HepG2 (cell line): ENCODE data around the gene GANC. TPM values are rescaled to one million over a fixed set of nuclear protein-coding genes. Genes with fewer than 3 reads are reported as not detected.
A peak's percentile ranks its signal among the peaks of the same experiment; 100 is the strongest.

Experiments used
- ATAC-seq: fragments of 200-7000 bp; cut with Tn5 transposase; 3 replicates; pipeline ENCODE4 v1.9.1; 2020; ENCODE audit warnings: mild to moderate bottlenecking, moderate library complexity
- BruUV-seq: library from RNA; stranded (reverse); fragments of 400-500 nt; replicated peaks from 2 replicates; lab custom pipeline; 2021; lab: Mats Ljungman, UMichigan
- CTCF ChIA-PET: fragments of 300-600 bp; formaldehyde crosslinking; extraction: SDS; loops from one replicate; lab custom pipeline; 2021; ENCODE audit warnings: low total read pairs, inconsistent platforms, low intra/inter-chr PET ratio; lab: Yijun Ruan, JAX
- POLR2A ChIA-PET: fragments of 350-600 bp; sonication (Branson Sonifier 250); formaldehyde crosslinking; loops from one replicate; lab custom pipeline; 2020; ENCODE audit warnings: antibody characterized with exemption, inconsistent platforms; lab: Yijun Ruan, JAX
- DNase-seq: peaks from one replicate; pipeline ENCODE4 v3.0.0-alpha.2; 2015; ENCODE audit warnings: low spot score
- FAIRE-seq: peaks from 3 replicates; lab custom pipeline; 2011; peaks lifted over from hg19 to GRCh38; lab: Jason Lieb, UNC
- H2AFZ ChIP-seq: one replicate; pipeline ENCODE4 v1.6.1; 2011; ENCODE audit warnings: low read length, inconsistent platforms
- H3K27ac ChIP-seq: fragments of 300-600 bp; 3 replicates; pipeline ENCODE4 v1.8.0; 2011; ENCODE audit warnings: mixed run types, mild to moderate bottlenecking, mixed read lengths, low read length, inconsistent platforms; ENCODE audit not compliant: insufficient read depth; ENCODE audit errors: extremely low read length
- H3K27me3 ChIP-seq, 2 experiments: fragments of 200-600 bp in 1 of 2; 2 replicates in 1 of 2; 3 replicates in 1 of 2; pipeline versions ENCODE4 v1.6.0 to v1.8.0; 2011; ENCODE audit warnings: low read length in 2 of 2, mild to moderate bottlenecking in 2 of 2, moderate library complexity in 2 of 2, inconsistent platforms in 1 of 2; ENCODE audit not compliant: insufficient read depth in 2 of 2, control insufficient read depth in 1 of 2
- H3K36me3 ChIP-seq, 2 experiments: fragments of 200-600 bp in 1 of 2; replicated peaks in 1 of 2; 2 replicates in 1 of 2; 3 replicates in 1 of 2; pipeline versions ENCODE4 v1.5.1 to v1.8.0; 2011; ENCODE audit warnings: low read length in 2 of 2, inconsistent platforms in 1 of 2; ENCODE audit not compliant: insufficient read depth in 2 of 2, control insufficient read depth in 1 of 2
- H3K4me1 ChIP-seq: 2 replicates; pipeline ENCODE4 v1.5.1; 2012; ENCODE audit warnings: low read length, inconsistent platforms; ENCODE audit not compliant: insufficient read depth
- H3K4me2 ChIP-seq: 2 replicates; pipeline ENCODE4 v1.6.0; 2011; ENCODE audit warnings: low read depth, low read length, inconsistent platforms
- H3K4me3 ChIP-seq, 3 experiments: fragments of 200-600 bp in 1 of 3; sonication (generic), shearing (Covaris generic) in 1 of 3; replicated peaks in 1 of 3; 2 replicates each; pipeline ENCODE4 v1.5.1; 2011 to 2016; ENCODE audit warnings: low read length in 3 of 3, inconsistent platforms in 2 of 3, low read depth in 2 of 3, mild to moderate bottlenecking in 2 of 3, control low read depth in 1 of 3, mixed read lengths in 1 of 3; ENCODE audit not compliant: insufficient read depth in 1 of 3
- H3K79me2 ChIP-seq: one replicate; pipeline ENCODE4 v1.6.1; 2011; ENCODE audit warnings: low read length, inconsistent platforms; ENCODE audit not compliant: insufficient read depth
- H3K9ac ChIP-seq: 2 replicates; pipeline ENCODE4 v1.6.0; 2011; ENCODE audit warnings: mild to moderate bottlenecking, low read depth, low read length, inconsistent platforms; ENCODE audit not compliant: insufficient read depth
- H3K9me3 ChIP-seq: 2 replicates; pipeline ENCODE4 v1.5.1; 2012; ENCODE audit warnings: mild to moderate bottlenecking, low read length
- H4K20me1 ChIP-seq: 2 replicates; pipeline ENCODE4 v1.6.0; 2011; ENCODE audit warnings: inconsistent platforms, mild to moderate bottlenecking, low read length, moderate library complexity; ENCODE audit not compliant: insufficient read depth
- ADNP ChIP-seq: sonication (generic); formaldehyde crosslinking; IDR thresholded peaks from 2 replicates; pipeline ENCODE4 v1.4.0; 2020; ENCODE audit warnings: missing genetic modification reagents
- FOXM1 ChIP-seq: sonication (generic); formaldehyde crosslinking; IDR thresholded peaks from 2 replicates; pipeline ENCODE4 v1.5.0; 2020; ENCODE audit warnings: missing genetic modification reagents
- GATA4 ChIP-seq: sonication (generic); IDR thresholded peaks from 2 replicates; pipeline ENCODE4 v1.6.1; 2016; ENCODE audit warnings: antibody characterized with exemption, low read depth, borderline replicate concordance
- KLF12 ChIP-seq: sonication (generic); formaldehyde crosslinking; IDR thresholded peaks from 2 replicates; pipeline ENCODE4 v1.4.0; 2020; ENCODE audit warnings: missing genetic modification reagents, borderline replicate concordance
- MAFG ChIP-seq: sonication (generic); formaldehyde crosslinking; IDR thresholded peaks from 2 replicates; pipeline ENCODE4 v1.5.1; 2020; ENCODE audit warnings: mild to moderate bottlenecking, missing genetic modification reagents
- NR2F1 ChIP-seq, 2 experiments: fragments of 450-650 bp in 1 of 2; formaldehyde crosslinking in 1 of 2; IDR thresholded peaks; 2 replicates each; pipeline versions ENCODE4 v1.5.0 to v1.6.1; 2016 to 2020; ENCODE audit warnings: mild to moderate bottlenecking in 1 of 2, missing compliant biosample characterization in 1 of 2, missing genetic modification reagents in 1 of 2, moderate library complexity in 1 of 2
- ZBTB1 ChIP-seq: sonication (generic); formaldehyde crosslinking; IDR thresholded peaks from 2 replicates; pipeline ENCODE4 v1.4.0; 2020; ENCODE audit warnings: missing genetic modification reagents, borderline replicate concordance
- ZFYVE20 ChIP-seq: sonication (generic); formaldehyde crosslinking; IDR thresholded peaks from 2 replicates; pipeline ENCODE4 v1.8.0; 2023; ENCODE audit warnings: low read depth, mild to moderate bottlenecking, moderate library complexity, missing genetic modification reagents, borderline replicate concordance
- ZNF224 ChIP-seq: sonication (generic); formaldehyde crosslinking; IDR thresholded peaks from 2 replicates; pipeline ENCODE4 v1.5.0; 2020; ENCODE audit warnings: mild to moderate bottlenecking, missing genetic modification reagents
- WGBS: methylation state at CpG from one replicate; pipeline ENCODE4 v1.1.6; 2017; ENCODE audit warnings: low lambda C conversion rate; 5-methylcytosine and 5-hydroxymethylcytosine counted together
- in situ Hi-C: cut with HindIII; loops from 2 replicates; pipeline ENCODE4 v1.10.0; 2017; ENCODE audit warnings: low pct_unique_long_range_greater_than_20kb; ENCODE audit not compliant: extremely low pct_ligation_motif_present
- intact Hi-C: fragments of 100-400 bp; cut with micrococcal nuclease; formaldehyde crosslinking; loops from one replicate; pipeline ENCODE4 v1.10.0; 2022; ENCODE audit not compliant: unreplicated experiment
- polyA plus RNA-seq, 8 experiments: library from polyadenylated mRNA; depleted of rRNA in 3 of 8; stranded (reverse) in 7 of 8; unstranded in 1 of 8; fragments of >200 nt; fragmentation: Illumina TruSeq in 4 of 8; extraction: Trizol in 4 of 8; gene quantifications; 2 replicates each; pipeline versions ENCODE4 v1.2.1 to v1.2.3, GENCODE V29; 2011 to 2016; ENCODE audit warnings: low read depth in 4 of 8, missing spikeins in 1 of 8, mixed read lengths in 1 of 8; ENCODE audit not compliant: insufficient read depth in 1 of 8
- total RNA-seq, 5 experiments: library from RNA; depleted of rRNA; stranded (reverse); fragments of >200 nt; fragmentation: Illumina TruSeq; extraction: Trizol; gene quantifications; 2 replicates each; pipeline ENCODE4 v1.2.3, GENCODE V29; 2016; ENCODE audit warnings: low read depth in 1 of 5
- TF ChIP-seq, protein P1 (sequence below): fragments of 450-650 bp; IDR thresholded peaks from 2 replicates; pipeline ENCODE4 v1.6.1; 2016
- TF ChIP-seq, protein P2 (sequence below): sonication (generic); formaldehyde crosslinking; IDR thresholded peaks from 2 replicates; pipeline ENCODE4 v1.4.0; 2020; ENCODE audit warnings: missing genetic modification reagents

GANC gene
- total and polyA plus RNA-seq, 2 of the 13 experiments (the other 11 are each of a cell fraction or from before 2014, with no cell fraction given): 17.0 to 21.0 TPM

DNA sequence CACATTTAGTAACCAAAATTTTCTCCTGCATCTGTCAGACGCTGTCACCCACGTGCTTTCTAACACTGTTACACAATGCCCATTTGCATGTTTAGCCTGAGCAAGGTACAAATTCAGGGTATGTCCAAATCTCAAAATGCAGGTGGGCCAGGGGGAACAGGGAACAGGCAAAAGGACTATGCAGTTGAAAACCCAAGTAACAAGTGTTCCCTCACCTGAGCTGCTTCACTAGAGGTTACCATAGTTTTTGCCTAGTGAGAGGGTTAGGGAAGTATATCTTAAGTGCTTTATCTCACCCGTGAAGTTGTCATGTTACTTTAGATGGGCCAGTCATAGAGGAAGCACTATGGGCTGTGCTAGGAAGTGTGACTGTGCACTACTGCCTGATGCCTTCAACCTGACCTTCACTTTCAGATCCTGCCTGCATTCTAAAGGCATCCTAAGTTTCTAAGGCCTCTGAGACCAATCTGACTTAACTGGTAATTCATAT lies 6.3 kb downstream of the GANC start:
- ATAC-seq: no peak
- Histone ChIP-seq H3K27me3 (no peaks in the 10 kb centered on the region; a peak in 1 of 5 replicates), H2AFZ (no peak overlapping the region), H3K27ac (no peak overlapping the region), H3K9me3 (no peaks in the 10 kb centered on the region), H3K4me1 (peaks cover 9% of the 10 kb centered on the region), H3K9ac (no peak overlapping the region), H3K4me3 (no peak overlapping the region), H3K4me2 (no peak overlapping the region), H4K20me1 (no peaks in the 10 kb centered on the region), H3K36me3 (peaks cover 8 to 19% of the 10 kb centered on the region in 2 experiments; a peak in 2 of 5 replicates), H3K79me2 (peaks cover 19% of the 10 kb centered on the region)
- WGBS: 36% methylated on average over 3 of the region's 3 CpGs
- no peak for FAIRE-seq
- BruUV-seq: no TSS peak
- CTCF ChIA-PET: no interaction called here
- in situ Hi-C loops: no loop called here
- no peak for DNase-seq
- TF ChIP-seq, protein P1, sequence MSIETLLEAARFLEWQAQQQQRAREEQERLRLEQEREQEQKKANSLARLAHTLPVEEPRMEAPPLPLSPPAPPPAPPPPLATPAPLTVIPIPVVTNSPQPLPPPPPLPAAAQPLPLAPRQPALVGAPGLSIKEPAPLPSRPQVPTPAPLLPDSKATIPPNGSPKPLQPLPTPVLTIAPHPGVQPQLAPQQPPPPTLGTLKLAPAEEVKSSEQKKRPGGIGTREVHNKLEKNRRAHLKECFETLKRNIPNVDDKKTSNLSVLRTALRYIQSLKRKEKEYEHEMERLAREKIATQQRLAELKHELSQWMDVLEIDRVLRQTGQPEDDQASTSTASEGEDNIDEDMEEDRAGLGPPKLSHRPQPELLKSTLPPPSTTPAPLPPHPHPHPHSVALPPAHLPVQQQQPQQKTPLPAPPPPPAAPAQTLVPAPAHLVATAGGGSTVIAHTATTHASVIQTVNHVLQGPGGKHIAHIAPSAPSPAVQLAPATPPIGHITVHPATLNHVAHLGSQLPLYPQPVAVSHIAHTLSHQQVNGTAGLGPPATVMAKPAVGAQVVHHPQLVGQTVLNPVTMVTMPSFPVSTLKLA: peak; percentile 39
- no peak for TF ChIP-seq ZNF224 (CRISPR knock-in tag)
- POLR2A ChIA-PET: no interaction called here
- intact Hi-C loops: no loop called here

DNA sequence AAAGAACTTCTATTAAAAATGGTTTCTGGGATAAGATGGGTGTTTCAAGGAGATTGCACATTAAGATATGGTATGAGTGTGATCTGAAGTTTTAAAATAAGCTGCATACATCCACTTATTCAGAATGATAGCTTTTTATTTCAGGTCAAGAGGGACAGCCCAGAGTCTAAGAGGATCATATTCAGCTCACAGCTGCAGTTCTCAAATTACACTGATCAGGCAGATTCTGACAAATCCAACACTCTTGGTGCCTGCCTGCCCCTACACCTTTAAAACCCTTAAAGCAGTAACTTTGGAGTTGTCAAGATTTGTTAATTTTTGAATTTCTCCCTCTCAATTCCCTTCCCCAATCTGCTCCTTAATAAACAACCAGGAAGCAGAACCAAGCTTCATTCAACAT lies 9.3 kb downstream of the GANC start:
- Histone ChIP-seq H3K27ac (no peak overlapping the region), H3K9ac (no peak overlapping the region), H3K79me2 (no peaks in the 10 kb centered on the region), H4K20me1 (no peaks in the 10 kb centered on the region), H3K9me3 (no peaks in the 10 kb centered on the region), H3K36me3 (peaks cover 8 to 19% of the 10 kb centered on the region in 2 experiments; a peak in 2 of 5 replicates), H3K4me2 (no peak overlapping the region), H3K4me3 (no peak overlapping the region), H2AFZ (no peak overlapping the region), H3K4me1 (peaks cover 24% of the 10 kb centered on the region), H3K27me3 (no peaks in the 10 kb centered on the region)
- TF ChIP-seq MAFG (no peak), KLF12 (CRISPR knock-in tag) (no peak), ZBTB1 (no peak), ADNP (no peak), ZFYVE20 (CRISPR knock-in tag) (no peak), FOXM1 (no peak), NR2F1 (CRISPR knock-in tag; IDR thresholded peaks at IDR 0.05) (no peak), GATA4 (no peak)
- TF ChIP-seq, protein P2, sequence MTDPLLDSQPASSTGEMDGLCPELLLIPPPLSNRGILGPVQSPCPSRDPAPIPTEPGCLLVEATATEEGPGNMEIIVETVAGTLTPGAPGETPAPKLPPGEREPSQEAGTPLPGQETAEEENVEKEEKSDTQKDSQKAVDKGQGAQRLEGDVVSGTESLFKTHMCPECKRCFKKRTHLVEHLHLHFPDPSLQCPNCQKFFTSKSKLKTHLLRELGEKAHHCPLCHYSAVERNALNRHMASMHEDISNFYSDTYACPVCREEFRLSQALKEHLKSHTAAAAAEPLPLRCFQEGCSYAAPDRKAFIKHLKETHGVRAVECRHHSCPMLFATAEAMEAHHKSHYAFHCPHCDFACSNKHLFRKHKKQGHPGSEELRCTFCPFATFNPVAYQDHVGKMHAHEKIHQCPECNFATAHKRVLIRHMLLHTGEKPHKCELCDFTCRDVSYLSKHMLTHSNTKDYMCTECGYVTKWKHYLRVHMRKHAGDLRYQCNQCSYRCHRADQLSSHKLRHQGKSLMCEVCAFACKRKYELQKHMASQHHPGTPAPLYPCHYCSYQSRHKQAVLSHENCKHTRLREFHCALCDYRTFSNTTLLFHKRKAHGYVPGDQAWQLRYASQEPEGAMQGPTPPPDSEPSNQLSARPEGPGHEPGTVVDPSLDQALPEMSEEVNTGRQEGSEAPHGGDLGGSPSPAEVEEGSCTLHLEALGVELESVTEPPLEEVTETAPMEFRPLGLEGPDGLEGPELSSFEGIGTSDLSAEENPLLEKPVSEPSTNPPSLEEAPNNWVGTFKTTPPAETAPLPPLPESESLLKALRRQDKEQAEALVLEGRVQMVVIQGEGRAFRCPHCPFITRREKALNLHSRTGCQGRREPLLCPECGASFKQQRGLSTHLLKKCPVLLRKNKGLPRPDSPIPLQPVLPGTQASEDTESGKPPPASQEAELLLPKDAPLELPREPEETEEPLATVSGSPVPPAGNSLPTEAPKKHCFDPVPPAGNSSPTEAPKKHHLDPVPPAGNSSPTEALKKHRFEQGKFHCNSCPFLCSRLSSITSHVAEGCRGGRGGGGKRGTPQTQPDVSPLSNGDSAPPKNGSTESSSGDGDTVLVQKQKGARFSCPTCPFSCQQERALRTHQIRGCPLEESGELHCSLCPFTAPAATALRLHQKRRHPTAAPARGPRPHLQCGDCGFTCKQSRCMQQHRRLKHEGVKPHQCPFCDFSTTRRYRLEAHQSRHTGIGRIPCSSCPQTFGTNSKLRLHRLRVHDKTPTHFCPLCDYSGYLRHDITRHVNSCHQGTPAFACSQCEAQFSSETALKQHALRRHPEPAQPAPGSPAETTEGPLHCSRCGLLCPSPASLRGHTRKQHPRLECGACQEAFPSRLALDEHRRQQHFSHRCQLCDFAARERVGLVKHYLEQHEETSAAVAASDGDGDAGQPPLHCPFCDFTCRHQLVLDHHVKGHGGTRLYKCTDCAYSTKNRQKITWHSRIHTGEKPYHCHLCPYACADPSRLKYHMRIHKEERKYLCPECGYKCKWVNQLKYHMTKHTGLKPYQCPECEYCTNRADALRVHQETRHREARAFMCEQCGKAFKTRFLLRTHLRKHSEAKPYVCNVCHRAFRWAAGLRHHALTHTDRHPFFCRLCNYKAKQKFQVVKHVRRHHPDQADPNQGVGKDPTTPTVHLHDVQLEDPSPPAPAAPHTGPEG (CRISPR knock-in tag): no peak
- ChIA-PET POLR2A (interaction anchor here (2.0 kb wide), 1 partner anchor 9 kb away, joined by 6 read pairs; the partner anchor contains the start of genes GANC and TMEM87A), CTCF (no interaction called here)
- DNase-seq: no peak
- no TSS peak for BruUV-seq
- FAIRE-seq: no peak
- intact Hi-C loops: no loop called here
- in situ Hi-C loops: no loop called here
- no peak for ATAC-seq
